Activated T-helper 1 cell treated with Interleukin-2 at 50 U/mL for 16 hours (primary cell): ENCODE data around the gene PABPC1L.
A peak's percentile ranks its signal among the peaks of the same experiment; 100 is the strongest.

ENCODE experiments used
- DNase-seq: peaks from one replicate; pipeline ENCODE4 v3.0.0-alpha.2; 2020; ENCODE audit warnings: low read depth

Gene PABPC1L

DNA sequence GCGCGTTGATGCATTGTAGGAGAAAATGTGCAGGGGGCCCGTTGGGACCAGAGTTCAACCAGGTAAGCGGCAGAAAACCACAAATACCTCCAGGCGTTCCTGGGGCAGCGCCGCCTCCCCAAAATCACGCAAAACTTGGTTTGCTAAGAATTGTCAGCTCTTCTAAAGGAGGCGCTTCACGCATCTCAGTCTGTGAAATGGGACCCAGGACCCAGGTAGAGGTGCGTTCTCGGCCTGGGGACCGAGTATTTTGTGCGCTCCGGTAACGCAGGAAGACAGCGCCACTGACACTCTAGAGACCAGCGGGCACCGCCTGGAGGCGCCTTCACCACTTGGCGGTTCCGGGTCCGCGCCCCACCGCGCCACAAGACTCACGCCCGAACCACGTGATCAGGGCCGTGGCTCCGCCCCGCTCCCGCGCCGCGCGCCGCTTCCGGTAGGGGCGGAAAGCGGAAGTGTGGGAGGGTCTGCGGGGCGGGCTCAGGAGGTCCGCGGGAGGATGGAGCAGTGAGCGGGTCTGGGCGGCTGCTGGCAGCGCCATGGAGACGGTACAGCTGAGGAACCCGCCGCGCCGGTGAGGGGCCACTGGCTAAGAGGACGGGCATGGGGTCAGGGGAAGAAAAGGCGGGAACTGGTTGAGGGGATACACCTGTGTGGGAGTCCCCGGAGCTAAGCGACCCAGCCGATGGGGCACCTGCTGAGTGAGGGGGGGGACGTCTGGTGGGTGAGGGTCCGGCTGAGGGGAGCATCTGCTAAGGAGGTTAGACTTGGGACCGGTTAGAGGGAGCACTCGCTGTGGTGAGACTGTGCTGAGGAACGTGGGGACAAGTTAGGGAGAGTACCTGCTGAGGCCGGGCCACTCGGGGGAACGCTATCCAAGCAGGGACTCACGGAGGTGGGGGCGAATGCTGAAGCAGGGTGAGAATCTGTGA is 56.4 kb downstream of the PABPC1L start, which contains the start of gene STK4:
Gene STK4, plus strand, starts transcription at position 483 of the 932 bp plus-strand sequence. Its CDS starts 57 bp downstream, at position 540.
- DNase-seq: peak; percentile 97

DNA sequence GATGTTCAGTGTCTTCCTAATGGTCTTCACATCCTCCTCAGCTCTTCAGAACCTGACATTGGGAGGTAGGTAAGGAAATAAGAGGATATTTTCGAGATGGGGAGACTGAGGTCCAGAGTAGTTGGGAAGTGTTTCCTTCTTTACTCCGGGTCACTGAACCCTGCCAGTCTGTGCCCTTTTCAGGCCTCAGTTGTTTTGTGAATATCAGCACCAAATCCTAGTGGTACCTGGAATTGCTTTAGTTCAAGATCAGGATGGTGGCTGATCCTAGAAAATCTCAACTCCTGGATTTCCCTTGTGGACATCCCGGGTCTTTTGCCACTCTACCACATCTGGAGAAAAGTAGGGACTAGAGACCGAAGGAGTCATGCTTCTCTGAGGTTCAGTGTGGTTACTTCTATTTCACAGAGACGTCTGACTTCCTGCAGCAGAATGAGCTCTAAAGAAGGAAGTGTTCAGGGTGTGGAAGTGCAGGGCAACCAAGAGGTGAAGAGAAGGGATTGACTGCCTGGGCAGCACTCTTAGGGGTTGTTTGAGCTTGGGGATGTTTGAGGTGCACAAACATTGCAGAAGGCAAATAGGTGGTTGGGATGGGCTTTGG is 57.4 kb downstream of the PABPC1L start:
- DNase-seq: no peak

DNA sequence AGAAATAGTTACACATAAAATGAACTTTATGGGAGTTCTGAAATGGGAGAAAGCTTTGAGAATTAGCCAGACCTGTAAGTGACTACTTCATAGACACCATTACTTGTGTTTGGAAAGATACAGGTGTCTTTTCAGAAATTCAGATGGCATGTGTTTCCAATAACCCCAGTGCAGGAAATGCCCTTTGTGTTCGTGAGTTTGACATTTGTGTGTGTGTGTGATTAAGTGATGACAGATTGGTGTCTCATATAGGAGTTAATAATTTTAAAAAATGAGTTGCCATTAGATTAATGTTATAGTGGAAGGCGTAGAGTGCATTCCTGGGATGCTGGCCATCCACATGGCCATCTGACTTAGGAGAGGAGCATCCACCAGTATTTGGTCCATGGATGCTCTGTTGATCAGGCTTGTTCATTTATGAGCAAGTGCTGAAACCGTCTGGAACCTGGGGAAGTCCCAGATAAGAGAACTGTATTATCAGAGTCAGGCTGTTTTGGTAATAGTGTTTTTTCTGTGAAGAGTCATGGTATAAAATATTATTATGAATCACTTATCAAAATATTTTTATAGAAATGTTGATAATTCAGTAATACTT is 59.5 kb downstream of the PABPC1L start:
- no peak for DNase-seq

DNA sequence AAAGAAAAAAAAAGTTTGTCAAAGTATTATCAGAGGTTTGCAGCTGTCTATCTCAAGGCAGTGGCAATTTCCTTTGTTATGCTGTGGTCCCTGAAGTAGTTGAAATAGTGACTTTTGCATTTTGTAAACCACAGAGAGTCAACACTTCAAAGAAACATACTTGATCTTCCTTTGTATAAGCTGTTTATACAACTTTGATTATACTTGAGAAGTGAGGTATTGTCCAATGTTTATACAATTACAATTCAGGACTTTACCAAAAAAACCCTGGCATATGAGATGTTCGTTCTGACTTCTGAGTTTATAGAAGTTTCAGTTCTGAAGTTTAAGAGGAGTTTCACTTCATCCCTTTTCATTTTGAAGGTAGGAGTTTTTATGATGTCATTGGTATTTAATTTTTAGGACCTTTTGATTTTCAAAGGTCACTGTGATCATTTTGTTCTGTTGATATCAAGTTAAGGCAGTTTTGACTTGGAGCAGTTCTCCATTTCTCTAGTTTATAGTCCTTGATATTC is 60.4 kb downstream of the PABPC1L start:
- no peak for DNase-seq

DNA sequence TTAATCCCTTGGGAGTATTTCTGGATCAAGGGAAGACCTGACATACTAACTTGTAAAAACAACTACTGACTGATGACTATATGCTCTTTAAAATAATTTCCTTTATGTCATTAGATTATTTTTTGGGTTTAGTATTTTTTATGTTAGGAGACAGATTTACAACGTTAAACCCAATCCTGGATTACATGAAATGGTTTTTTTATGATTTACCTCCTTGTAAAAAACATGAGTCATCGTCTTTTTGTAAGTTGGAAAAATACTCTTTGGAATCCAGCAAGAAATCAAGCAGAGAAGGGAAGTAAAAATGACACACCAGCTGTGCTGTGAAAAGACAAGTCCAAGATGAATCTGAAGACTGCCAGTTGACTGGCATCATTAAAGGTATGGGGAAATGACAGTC is 63.2 kb downstream of the PABPC1L start:
- DNase-seq: no peak

DNA sequence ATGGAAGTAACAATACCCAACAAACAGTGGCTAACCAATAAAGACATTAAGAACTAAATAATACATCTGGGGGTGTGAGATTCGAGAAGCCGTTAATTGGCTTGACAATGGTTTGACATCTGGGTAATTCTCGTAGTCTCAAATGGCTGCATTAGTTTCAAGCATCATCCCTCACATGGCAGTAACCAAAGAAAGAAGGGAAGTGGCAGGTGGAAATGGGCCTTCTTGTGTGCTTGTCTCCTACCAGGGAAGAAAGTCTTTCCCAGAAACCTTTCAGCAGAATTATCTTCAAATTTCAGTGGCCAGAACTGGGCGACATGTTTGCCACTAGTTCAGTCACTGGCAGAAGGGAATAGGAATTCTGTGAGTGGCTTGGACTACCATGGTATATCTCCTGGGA is 66.8 kb downstream of the PABPC1L start:
- no peak for DNase-seq

DNA sequence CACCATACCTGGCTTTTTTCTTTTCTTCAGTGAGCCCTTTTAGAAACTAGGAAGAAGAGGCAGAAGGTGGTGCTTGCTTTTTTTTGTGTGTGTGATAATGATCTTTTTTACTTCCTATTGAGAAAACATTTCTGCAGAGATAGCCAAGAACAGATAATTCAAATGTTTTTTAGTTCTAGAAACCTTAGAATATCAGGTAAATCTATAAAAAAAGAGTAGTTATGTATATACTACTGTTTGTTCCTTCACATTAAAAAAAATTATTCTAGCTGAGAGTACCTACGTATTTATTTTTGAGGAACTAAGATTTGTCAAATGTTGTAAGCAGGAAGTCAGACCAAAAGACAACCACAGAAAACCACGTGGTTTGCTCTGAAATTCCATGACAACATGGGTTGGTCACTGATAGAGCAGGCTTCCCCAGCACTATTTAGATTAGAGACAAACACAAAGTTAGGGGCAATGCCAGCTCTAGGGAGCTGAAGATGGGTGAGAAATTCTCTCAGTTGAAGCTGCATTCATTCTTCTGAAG is 69.3 kb downstream of the PABPC1L start:
- DNase-seq: peak; percentile 45

DNA sequence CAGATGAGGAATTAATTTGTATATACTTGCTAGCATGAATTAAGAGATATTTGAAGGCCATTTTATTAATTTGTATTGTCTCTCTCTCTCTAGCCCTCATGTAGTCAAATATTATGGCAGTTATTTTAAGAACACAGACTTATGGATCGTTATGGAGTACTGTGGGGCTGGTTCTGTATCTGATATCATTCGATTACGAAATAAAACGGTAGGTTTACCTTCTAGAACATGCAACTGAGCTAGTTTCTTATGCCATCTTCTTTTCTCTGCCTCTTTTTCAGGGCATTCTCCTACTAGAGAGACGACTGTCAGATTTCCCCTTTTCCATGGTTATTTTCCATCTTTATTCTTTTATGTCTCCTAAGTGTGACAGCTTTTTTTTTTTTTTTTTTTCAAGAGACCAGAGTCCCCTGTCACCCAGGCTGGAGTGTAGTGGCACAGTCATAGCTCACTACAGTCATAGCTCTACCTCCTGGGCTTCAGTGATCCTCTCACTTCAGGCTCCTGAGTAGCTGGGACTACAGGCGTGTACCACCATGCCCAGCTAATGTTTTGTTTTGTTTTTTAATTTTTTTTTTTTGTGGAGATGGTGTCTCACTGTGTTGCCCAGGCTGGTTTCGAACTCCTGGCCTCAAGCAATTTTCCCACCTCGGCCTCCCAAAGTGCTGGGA is 72.0 kb downstream of the PABPC1L start:
- DNase-seq: no peak

DNA sequence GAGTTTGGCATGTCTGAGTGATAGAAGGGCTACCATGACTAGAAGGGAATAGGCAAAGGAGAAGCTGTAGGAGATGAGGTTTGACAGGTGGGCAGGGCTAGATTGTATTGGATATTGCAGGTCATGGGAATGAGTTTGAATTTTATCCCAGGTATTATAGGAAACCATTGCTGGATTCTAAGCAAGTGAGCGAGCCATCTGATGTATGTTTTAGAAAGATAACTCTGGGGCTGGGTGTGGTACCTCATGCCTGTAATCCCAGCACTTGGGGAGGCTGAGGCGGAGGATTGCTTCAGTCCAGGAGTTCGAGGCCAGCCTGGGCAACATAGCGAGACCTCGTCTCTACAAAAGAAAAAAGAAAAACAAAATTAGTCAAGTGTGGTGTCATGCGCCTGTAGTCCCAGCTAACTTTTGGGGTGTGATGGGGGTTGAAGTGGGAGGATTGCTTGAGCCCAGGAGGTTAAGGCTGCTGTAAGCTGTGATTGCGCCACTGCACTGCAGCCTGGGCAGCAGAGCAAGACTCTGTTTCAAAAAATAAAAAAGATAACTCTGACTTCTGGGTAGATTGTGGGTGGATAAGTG is 73.3 kb downstream of the PABPC1L start:
- DNase-seq: no peak

DNA sequence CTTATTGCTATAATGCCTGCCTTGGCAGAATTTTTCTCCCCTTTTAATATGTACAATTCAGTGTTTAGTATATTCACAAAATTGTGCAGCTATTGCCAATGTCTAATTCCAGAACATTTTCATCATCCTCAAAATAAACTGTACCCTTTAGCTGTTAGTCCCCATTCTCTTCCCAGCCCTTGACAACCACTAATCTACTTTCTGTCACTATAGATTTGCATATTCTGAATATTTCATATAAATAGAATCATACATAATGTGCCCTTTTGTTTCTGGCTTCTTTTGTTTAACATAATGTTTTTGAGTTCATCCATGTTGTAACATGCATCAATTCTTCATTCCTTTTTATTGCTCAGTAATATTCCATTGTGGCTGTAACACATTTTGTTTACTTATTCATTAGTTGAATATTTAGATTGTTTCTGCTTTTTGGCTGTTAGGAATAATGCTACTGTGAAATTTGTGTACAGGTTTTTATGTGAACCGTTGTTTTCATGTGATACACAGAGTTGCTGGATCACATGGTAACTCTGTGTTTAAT is 78.8 kb downstream of the PABPC1L start:
- DNase-seq: no peak
